WTC11 (cell line): Measurements from ENCODE around the gene METTL9.
"Not testable (repeated sequence)": the region's sequence is repeated elsewhere in the genome, so short reads cannot be mapped to it uniquely, and the experiment has no call there.

Experiments used
- ATF3 ChIP-seq: sonication (generic); formaldehyde crosslinking; conservative IDR thresholded peaks from 2 replicates; pipeline ENCODE4 v1.8.1; 2022; ENCODE audit warnings: mild to moderate bottlenecking, missing genetic modification reagents
- CTCF ChIP-seq: fragments of 200-600 bp; IDR thresholded peaks from 2 replicates; pipeline ENCODE4 v1.8.0; 2022; ENCODE audit warnings: antibody characterized with exemption
- ELF4 ChIP-seq: sonication (generic); formaldehyde crosslinking; IDR thresholded peaks from 2 replicates; pipeline ENCODE4 v1.8.1; 2022; ENCODE audit warnings: low read depth, mild to moderate bottlenecking, moderate library complexity, missing genetic modification reagents
- FOXK1 ChIP-seq: sonication (generic); formaldehyde crosslinking; IDR thresholded peaks from 2 replicates; pipeline ENCODE4 v1.8.0; 2022; ENCODE audit warnings: mild to moderate bottlenecking, moderate library complexity, missing genetic modification reagents
- JUN ChIP-seq: sonication (generic); formaldehyde crosslinking; IDR thresholded peaks from 2 replicates; pipeline ENCODE4 v1.8.0; 2023; ENCODE audit warnings: mild to moderate bottlenecking, missing genetic modification reagents
- MAX ChIP-seq: sonication (generic); formaldehyde crosslinking; IDR thresholded peaks from 2 replicates; pipeline ENCODE4 v1.8.0; 2022; ENCODE audit warnings: mild to moderate bottlenecking, missing genetic modification reagents
- MXD4 ChIP-seq: fragments of 250-450 bp; sonication (Bioruptor Pico); IDR thresholded peaks from 2 replicates; pipeline ENCODE4 v1.8.0; 2021; ENCODE audit warnings: mild to moderate bottlenecking, moderate library complexity, borderline replicate concordance
- NFE2L1 ChIP-seq: sonication (generic); formaldehyde crosslinking; IDR thresholded peaks from 2 replicates; pipeline ENCODE4 v1.8.1; 2023; ENCODE audit warnings: missing genetic modification reagents
- SP1 ChIP-seq: sonication (generic); formaldehyde crosslinking; conservative IDR thresholded peaks from 2 replicates; pipeline ENCODE4 v1.8.1; 2022; ENCODE audit warnings: missing genetic modification reagents
- ZNF423 ChIP-seq: fragments of 250-450 bp; sonication (Bioruptor Pico); IDR thresholded peaks from 2 replicates; pipeline ENCODE4 v2.1.2; 2022; ENCODE audit warnings: mild to moderate bottlenecking, moderate library complexity
- TF ChIP-seq, protein P1 (sequence below): sonication (generic); formaldehyde crosslinking; IDR thresholded peaks from 2 replicates; pipeline ENCODE4 v1.8.0; 2022; ENCODE audit warnings: mild to moderate bottlenecking, missing genetic modification reagents
- TF ChIP-seq, protein P2 (sequence below): sonication (generic); formaldehyde crosslinking; conservative IDR thresholded peaks from 2 replicates; pipeline ENCODE4 v1.8.1; 2023; ENCODE audit warnings: mild to moderate bottlenecking, low read depth, missing genetic modification reagents, moderate library complexity

- not testable (repeated sequence) for TF ChIP-seq ELF4 (CRISPR knock-in tag); CTCF; FOXK1 (CRISPR knock-in tag); ATF3 (CRISPR knock-in tag); SP1 (CRISPR knock-in tag); MAX (CRISPR knock-in tag); JUN (CRISPR knock-in tag); ZNF423 (CRISPR knock-in tag); MXD4 (CRISPR knock-in tag); NFE2L1 (CRISPR knock-in tag)
- TF ChIP-seq, protein P1, sequence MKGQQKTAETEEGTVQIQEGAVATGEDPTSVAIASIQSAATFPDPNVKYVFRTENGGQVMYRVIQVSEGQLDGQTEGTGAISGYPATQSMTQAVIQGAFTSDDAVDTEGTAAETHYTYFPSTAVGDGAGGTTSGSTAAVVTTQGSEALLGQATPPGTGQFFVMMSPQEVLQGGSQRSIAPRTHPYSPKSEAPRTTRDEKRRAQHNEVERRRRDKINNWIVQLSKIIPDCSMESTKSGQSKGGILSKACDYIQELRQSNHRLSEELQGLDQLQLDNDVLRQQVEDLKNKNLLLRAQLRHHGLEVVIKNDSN (CRISPR knock-in tag) = not testable (repeated sequence)
- TF ChIP-seq, protein P2, sequence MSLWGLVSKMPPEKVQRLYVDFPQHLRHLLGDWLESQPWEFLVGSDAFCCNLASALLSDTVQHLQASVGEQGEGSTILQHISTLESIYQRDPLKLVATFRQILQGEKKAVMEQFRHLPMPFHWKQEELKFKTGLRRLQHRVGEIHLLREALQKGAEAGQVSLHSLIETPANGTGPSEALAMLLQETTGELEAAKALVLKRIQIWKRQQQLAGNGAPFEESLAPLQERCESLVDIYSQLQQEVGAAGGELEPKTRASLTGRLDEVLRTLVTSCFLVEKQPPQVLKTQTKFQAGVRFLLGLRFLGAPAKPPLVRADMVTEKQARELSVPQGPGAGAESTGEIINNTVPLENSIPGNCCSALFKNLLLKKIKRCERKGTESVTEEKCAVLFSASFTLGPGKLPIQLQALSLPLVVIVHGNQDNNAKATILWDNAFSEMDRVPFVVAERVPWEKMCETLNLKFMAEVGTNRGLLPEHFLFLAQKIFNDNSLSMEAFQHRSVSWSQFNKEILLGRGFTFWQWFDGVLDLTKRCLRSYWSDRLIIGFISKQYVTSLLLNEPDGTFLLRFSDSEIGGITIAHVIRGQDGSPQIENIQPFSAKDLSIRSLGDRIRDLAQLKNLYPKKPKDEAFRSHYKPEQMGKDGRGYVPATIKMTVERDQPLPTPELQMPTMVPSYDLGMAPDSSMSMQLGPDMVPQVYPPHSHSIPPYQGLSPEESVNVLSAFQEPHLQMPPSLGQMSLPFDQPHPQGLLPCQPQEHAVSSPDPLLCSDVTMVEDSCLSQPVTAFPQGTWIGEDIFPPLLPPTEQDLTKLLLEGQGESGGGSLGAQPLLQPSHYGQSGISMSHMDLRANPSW = not testable (repeated sequence)
Observed at GRCh38 chr16:21631376-21631775, 32.0 kb downstream of the METTL9 start.
